ENCODE measurements around the gene AGBL5.

The AGBL5 gene

DNA sequence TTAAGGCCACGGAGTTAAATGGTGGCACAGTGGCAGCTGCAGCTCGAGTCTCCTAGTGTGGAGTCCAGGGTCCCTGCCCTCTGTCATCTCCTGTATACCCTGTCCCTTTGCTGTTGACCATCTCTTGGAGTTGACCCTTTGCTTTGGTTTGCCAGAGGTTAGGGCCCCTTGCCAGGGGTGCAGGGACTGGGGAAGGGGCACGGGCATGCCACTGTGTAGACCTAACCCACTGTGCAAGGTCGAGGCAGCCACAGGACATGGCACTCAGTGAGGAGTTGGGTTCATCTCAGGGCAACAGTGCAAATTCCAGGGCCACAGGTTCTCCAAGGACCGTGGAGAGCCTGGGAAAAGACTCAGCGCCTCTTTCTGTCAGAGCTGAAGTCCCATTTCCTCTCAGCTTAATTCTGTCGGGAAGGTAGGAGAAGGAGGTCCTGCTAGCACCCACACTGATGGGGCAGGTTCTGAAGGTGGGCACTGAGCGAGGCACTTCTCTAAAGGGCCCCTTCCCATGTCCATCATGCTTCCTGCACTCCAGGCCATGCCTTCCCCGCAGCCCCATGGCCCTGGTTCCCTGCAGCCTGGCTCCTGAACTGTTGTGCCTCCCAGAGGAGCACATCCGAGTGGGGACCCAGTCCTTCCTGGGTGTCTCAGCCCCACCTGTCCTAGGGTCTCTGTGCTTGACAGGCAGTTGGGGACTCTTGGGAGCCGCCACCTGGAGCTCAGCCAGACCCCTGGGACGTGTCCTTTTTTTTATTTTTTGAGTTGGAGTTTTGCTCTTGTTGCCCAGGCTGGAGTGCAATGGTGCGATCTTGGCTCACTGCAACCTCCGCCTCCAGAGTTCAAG, 37.9 kb downstream of the AGBL5 start:
- Histone ChIP-seq H3K4me3 (replicated peaks; ENCODE audit: insufficient read depth, low read length) (no peak overlapping the region), H3K27ac (replicated peaks) (no peak overlapping the region), H3K27me3 (ENCODE audit: insufficient read depth, poor library complexity, severe bottlenecking) (no peaks in the 10 kb centered on the region)
- no peak for DNase-seq (ENCODE audit: low read depth in 1 of 2, low spot score in 1 of 2)
- TF ChIP-seq, protein P1, sequence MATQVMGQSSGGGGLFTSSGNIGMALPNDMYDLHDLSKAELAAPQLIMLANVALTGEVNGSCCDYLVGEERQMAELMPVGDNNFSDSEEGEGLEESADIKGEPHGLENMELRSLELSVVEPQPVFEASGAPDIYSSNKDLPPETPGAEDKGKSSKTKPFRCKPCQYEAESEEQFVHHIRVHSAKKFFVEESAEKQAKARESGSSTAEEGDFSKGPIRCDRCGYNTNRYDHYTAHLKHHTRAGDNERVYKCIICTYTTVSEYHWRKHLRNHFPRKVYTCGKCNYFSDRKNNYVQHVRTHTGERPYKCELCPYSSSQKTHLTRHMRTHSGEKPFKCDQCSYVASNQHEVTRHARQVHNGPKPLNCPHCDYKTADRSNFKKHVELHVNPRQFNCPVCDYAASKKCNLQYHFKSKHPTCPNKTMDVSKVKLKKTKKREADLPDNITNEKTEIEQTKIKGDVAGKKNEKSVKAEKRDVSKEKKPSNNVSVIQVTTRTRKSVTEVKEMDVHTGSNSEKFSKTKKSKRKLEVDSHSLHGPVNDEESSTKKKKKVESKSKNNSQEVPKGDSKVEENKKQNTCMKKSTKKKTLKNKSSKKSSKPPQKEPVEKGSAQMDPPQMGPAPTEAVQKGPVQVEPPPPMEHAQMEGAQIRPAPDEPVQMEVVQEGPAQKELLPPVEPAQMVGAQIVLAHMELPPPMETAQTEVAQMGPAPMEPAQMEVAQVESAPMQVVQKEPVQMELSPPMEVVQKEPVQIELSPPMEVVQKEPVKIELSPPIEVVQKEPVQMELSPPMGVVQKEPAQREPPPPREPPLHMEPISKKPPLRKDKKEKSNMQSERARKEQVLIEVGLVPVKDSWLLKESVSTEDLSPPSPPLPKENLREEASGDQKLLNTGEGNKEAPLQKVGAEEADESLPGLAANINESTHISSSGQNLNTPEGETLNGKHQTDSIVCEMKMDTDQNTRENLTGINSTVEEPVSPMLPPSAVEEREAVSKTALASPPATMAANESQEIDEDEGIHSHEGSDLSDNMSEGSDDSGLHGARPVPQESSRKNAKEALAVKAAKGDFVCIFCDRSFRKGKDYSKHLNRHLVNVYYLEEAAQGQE (IDR thresholded peaks at IDR 0.05; ENCODE audit: insufficient replicate concordance, low read depth): no peak
- TF ChIP-seq GABPA (IDR thresholded peaks at IDR 0.05; ENCODE audit: low read depth) (no peak), SPI1 (IDR thresholded peaks at IDR 0.05; ENCODE audit: borderline replicate concordance, low read depth) (no peak), POLR2AphosphoS5 (IDR thresholded peaks at IDR 0.05; ENCODE audit: low read depth) (no peak)
- TF ChIP-seq, protein P2, sequence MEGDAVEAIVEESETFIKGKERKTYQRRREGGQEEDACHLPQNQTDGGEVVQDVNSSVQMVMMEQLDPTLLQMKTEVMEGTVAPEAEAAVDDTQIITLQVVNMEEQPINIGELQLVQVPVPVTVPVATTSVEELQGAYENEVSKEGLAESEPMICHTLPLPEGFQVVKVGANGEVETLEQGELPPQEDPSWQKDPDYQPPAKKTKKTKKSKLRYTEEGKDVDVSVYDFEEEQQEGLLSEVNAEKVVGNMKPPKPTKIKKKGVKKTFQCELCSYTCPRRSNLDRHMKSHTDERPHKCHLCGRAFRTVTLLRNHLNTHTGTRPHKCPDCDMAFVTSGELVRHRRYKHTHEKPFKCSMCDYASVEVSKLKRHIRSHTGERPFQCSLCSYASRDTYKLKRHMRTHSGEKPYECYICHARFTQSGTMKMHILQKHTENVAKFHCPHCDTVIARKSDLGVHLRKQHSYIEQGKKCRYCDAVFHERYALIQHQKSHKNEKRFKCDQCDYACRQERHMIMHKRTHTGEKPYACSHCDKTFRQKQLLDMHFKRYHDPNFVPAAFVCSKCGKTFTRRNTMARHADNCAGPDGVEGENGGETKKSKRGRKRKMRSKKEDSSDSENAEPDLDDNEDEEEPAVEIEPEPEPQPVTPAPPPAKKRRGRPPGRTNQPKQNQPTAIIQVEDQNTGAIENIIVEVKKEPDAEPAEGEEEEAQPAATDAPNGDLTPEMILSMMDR (IDR thresholded peaks at IDR 0.05; ENCODE audit: insufficient read depth, low read length): no peak

DNA sequence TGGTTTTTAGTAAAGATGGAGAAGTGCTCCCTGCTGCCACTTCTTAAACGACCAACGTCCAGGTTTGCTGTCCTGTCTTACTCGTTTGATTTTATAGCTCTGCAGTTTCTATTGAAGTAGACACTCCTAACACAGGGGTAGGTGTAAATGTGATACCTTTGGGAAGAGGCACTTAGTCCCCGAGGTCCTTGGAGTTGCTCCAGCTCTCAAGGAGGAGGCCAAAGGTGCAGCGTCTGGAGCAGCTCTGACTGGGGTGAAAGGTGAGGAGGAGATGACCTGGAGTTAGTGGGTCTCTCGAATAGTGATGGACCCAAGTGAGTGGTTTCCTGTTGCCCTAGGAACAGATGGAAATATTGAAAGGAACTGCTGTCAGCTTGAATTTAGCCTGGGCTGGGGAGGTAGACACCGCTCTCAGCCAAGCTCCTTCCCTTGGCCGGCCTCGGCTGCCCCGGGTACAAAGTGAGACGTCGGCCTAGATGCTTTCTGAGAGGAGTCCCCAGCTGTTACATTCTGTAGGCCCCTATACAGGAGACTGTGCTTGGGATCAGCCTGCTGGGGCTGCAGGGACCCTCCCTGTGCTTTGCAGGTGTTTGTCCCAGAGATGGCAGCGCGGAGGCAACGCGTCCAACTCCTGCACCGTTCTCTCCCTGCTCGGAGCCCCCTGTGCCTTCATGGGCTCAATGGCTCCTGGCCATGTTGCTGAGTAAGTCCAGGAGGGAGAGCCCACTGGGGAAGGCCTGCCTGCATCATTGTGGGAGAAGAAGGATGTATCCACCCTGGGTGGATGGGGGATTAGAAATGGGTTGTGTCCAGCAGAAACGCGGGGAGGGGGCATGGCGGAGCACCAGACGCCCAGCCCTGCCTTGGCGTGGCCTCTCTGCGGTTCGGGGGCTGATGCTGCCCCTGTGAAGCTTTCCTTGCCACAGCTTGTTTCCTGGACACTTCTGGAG, 40.6 kb downstream of the AGBL5 start:
- no peak for TF ChIP-seq SPI1 (IDR thresholded peaks at IDR 0.05; ENCODE audit: borderline replicate concordance, low read depth)
- no peak for TF ChIP-seq POLR2AphosphoS5 (IDR thresholded peaks at IDR 0.05; ENCODE audit: low read depth)
- TF ChIP-seq GABPA (IDR thresholded peaks at IDR 0.05; ENCODE audit: low read depth): no peak
- TF ChIP-seq, protein P2 (IDR thresholded peaks at IDR 0.05; ENCODE audit: insufficient read depth, low read length): no peak
- TF ChIP-seq, protein P1 (IDR thresholded peaks at IDR 0.05; ENCODE audit: insufficient replicate concordance, low read depth): no peak
- Histone ChIP-seq H3K27me3 (ENCODE audit: insufficient read depth, poor library complexity, severe bottlenecking) (no peaks in the 10 kb centered on the region), H3K27ac (replicated peaks) (no peak overlapping the region), H3K4me3 (replicated peaks; ENCODE audit: insufficient read depth, low read length) (no peak overlapping the region)
- DNase-seq (ENCODE audit: low read depth in 1 of 2, low spot score in 1 of 2): no peak

DNA sequence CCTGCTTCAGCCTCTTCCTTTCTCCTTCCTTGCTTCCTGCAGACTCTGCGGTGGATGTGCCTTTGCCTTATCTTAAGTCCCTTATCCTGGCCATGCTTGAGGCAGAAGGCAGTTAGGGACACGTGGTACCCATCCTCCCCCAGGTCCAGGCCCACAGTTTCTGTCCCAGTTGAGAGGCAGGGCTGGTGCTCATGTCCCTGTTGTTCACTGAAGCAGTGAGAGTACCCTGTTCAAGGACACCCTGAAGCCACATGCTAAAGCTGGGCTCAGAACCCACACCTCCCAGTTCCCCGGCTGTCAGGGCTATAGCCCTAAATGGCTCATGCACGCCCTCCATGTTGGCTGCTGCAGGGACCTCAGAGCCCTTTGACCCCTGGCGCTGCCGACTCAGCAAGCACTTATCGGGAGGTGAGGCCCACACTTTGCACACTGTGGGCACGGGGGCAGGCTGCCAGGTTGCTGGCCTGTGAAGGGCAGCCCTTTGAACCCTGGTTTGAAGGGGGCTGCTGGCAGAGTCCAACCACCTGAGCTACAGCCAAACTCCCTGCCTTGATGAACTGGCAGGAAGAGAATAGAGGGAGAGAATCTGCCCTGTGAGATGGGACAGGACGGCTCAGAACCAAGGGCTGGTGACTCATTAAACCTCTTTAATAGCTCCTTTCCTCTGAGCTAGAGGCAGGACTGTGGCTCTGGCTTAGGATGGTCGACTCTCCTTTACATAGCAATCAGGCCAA, 41.4 kb downstream of the AGBL5 start:
- Histone ChIP-seq H3K27ac (replicated peaks) (no peak overlapping the region), H3K27me3 (ENCODE audit: insufficient read depth, poor library complexity, severe bottlenecking) (no peaks in the 10 kb centered on the region), H3K4me3 (replicated peaks; ENCODE audit: insufficient read depth, low read length) (no peak overlapping the region)
- DNase-seq (ENCODE audit: low read depth in 1 of 2, low spot score in 1 of 2): no peak
- TF ChIP-seq SPI1 (IDR thresholded peaks at IDR 0.05; ENCODE audit: borderline replicate concordance, low read depth) (no peak), POLR2AphosphoS5 (IDR thresholded peaks at IDR 0.05; ENCODE audit: low read depth) (no peak), GABPA (IDR thresholded peaks at IDR 0.05; ENCODE audit: low read depth) (no peak)
- TF ChIP-seq, protein P2 (IDR thresholded peaks at IDR 0.05; ENCODE audit: insufficient read depth, low read length): no peak

Data from HL-60 (cell line).